ENCODE measurements around the gene ZMIZ1. TPM values are rescaled to one million over a fixed set of nuclear protein-coding genes. Genes with fewer than 3 reads are reported as not detected.
A peak's percentile ranks its signal among the peaks of the same experiment; 100 is the strongest.

Gene ZMIZ1
- total and polyA plus RNA-seq, 4 donors, result 18.3 to 80.2 (median 42.6) TPM

DNA sequence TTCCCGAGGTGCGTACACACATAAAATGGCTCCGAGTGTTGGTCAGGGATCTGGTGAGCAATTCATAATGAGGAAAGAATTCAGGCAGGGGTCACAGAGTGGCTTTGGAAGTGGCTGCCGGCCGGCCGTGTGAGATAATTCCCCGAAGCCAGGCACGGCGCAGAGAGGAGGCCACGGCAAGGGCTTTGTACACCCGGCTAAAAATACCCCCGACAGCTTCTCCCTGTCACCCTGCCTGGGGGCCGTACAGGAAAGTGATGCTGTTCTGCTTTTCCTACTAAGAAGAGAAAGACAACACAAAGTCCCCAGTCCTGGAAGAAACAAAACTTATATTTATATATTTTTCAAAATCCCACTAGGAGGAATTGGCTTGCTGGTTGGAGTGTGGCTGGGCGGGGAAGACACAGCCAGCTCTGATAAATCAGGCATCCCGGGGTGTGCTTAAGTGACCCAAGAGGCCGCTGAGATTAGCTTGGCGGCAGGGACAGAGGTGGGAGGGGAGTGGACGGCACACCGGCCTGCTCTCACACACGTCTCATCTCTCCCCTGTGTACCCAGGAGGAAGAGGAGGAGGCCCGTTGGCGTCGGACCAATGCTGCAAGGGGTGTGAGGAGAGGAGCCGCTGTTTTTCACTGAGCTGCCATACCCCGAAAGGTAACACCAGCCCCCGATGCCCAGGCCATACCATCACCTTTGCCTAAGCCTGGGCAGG lies 70.5 kb downstream of the ZMIZ1 start:
- peaks cover 0 to 26% (median 17%) of the 10 kb centered on the region in 4 donors for H3K36me3 ChIP-seq (ENCODE audit: control insufficient read depth in 4 of 4, insufficient read depth in 4 of 4, low read length in 4 of 4)
- peak overlapping the region in 1 of 2 donors; percentile 23 for H3K9ac ChIP-seq (ENCODE audit: insufficient read depth in 1 of 2, low read length in 2 of 2)
- ATAC-seq (ENCODE audit: insufficient read depth, low FRiP score), result peak; percentile 28
- H3K27me3 ChIP-seq (ENCODE audit: control insufficient read depth in 3 of 3, insufficient read depth in 3 of 3, low read length in 2 of 3), result no peaks in the 10 kb centered on the region
- H3K9me3 ChIP-seq (ENCODE audit: control insufficient read depth in 4 of 4, insufficient read depth in 3 of 4, low read length in 3 of 4), result no peaks in the 10 kb centered on the region
- peak overlapping the region; percentile 77 to 95 for H3K27ac ChIP-seq (ENCODE audit: low read depth in 1 of 2, low read length in 1 of 2)
- DNase-seq, result peak; percentile 80 to 83 (median 81)
- WGBS, 2 donors, result 16 to 40% methylated on average over 25 to 26 of the region's 26 CpGs
- TF ChIP-seq, protein P1, sequence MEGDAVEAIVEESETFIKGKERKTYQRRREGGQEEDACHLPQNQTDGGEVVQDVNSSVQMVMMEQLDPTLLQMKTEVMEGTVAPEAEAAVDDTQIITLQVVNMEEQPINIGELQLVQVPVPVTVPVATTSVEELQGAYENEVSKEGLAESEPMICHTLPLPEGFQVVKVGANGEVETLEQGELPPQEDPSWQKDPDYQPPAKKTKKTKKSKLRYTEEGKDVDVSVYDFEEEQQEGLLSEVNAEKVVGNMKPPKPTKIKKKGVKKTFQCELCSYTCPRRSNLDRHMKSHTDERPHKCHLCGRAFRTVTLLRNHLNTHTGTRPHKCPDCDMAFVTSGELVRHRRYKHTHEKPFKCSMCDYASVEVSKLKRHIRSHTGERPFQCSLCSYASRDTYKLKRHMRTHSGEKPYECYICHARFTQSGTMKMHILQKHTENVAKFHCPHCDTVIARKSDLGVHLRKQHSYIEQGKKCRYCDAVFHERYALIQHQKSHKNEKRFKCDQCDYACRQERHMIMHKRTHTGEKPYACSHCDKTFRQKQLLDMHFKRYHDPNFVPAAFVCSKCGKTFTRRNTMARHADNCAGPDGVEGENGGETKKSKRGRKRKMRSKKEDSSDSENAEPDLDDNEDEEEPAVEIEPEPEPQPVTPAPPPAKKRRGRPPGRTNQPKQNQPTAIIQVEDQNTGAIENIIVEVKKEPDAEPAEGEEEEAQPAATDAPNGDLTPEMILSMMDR (IDR thresholded peaks at IDR 0.05; ENCODE audit: control extremely low read depth, extremely low read depth), result no peak
- peaks cover 25 to 55% (median 43%) of the 10 kb centered on the region in 5 donors for H3K4me1 ChIP-seq (ENCODE audit: control insufficient read depth in 5 of 5, insufficient read depth in 5 of 5, low read length in 5 of 5)
- no peak overlapping the region for H3K4me3 ChIP-seq

DNA sequence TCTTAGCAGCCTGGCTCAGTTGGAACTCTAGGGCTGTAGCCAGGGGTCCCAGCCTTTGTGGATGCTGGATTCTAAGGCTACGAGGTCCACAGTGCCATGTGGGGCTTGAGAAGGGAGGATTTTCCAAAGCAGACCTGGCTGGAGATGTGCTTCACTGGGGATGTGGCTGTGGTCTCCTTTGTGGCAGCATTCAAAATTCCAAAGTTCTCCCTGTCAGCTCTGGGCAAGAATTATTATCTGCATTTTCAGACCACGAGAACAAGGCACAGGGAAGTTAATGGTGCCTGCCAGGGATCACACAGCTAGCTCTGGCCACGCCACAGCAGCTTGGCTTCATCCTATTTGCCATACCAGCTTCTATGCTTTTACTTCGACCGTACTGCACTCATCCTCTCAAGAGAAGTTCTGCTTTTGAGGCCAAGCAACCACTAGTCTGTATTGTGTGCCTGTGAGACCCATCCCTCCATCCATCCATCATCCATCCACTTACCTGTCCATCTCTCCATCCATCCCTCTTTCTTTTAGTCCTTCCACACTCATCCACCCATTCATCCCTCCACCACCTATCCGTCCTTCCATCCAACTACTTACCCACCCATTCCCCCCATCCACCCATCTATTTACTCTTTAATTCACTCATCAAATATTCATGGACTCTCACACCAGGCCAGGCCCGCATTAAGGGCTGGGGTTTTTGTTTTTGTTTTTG lies 71.5 kb downstream of the ZMIZ1 start:
- DNase-seq (no peak), ATAC-seq (ENCODE audit: insufficient read depth, low FRiP score) (no peak)
- H3K9ac ChIP-seq (ENCODE audit: insufficient read depth in 1 of 2, low read length in 2 of 2), result peak overlapping the region in 1 of 2 donors; percentile 4
- H3K4me1 ChIP-seq (ENCODE audit: control insufficient read depth in 5 of 5, insufficient read depth in 5 of 5, low read length in 5 of 5), result peaks cover 27 to 59% (median 45%) of the 10 kb centered on the region in 5 donors
- H3K4me3 ChIP-seq, result no peak overlapping the region
- 76 to 86% methylated on average over 7 of the region's 7 CpGs for WGBS, 2 donors
- no peaks in the 10 kb centered on the region for H3K27me3 ChIP-seq (ENCODE audit: control insufficient read depth in 3 of 3, insufficient read depth in 3 of 3, low read length in 2 of 3)
- peaks cover 0 to 25% (median 16%) of the 10 kb centered on the region in 4 donors for H3K36me3 ChIP-seq (ENCODE audit: control insufficient read depth in 4 of 4, insufficient read depth in 4 of 4, low read length in 4 of 4)
- no peaks in the 10 kb centered on the region for H3K9me3 ChIP-seq (ENCODE audit: control insufficient read depth in 4 of 4, insufficient read depth in 3 of 4, low read length in 3 of 4)
- H3K27ac ChIP-seq (ENCODE audit: low read depth in 1 of 2, low read length in 1 of 2), result peak overlapping the region; percentile 77 to 95
- TF ChIP-seq, protein P1 (IDR thresholded peaks at IDR 0.05; ENCODE audit: control extremely low read depth, extremely low read depth), result no peak

DNA sequence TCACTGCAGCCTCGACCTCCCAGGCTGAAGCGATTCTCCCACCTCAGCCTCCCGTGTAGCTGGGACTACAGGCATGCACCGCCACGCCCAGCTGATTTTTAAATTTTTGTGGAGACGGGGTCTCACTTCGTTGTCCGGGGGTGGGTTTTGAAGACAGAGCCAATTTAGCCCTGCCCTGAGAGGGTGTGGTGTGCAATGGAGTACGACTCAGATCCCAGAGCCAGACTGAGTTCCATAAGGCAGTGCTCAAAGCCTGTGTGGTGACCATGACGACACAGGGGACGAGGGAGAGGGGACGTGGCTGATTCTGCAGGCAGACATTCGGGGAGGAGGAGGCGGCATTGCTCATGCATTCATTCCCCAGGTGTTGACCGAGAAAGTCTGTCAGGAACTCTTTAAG lies 72.1 kb downstream of the ZMIZ1 start:
- Histone ChIP-seq H3K9me3 (ENCODE audit: control insufficient read depth in 4 of 4, insufficient read depth in 3 of 4, low read length in 3 of 4) (no peaks in the 10 kb centered on the region), H3K36me3 (ENCODE audit: control insufficient read depth in 4 of 4, insufficient read depth in 4 of 4, low read length in 4 of 4) (peaks cover 0 to 20% (median 16%) of the 10 kb centered on the region in 4 donors), H3K4me1 (ENCODE audit: control insufficient read depth in 5 of 5, insufficient read depth in 5 of 5, low read length in 5 of 5) (peaks cover 28 to 59% (median 44%) of the 10 kb centered on the region in 5 donors), H3K27me3 (ENCODE audit: control insufficient read depth in 3 of 3, insufficient read depth in 3 of 3, low read length in 2 of 3) (no peaks in the 10 kb centered on the region), H3K4me3 (no peak overlapping the region), H3K27ac (ENCODE audit: low read depth in 1 of 2, low read length in 1 of 2) (peak overlapping the region; percentile 35 to 63), H3K9ac (ENCODE audit: insufficient read depth in 1 of 2, low read length in 2 of 2) (no peak overlapping the region)
- WGBS, 2 donors, result 89 to 90% methylated on average over 15 of the region's 15 CpGs
- TF ChIP-seq, protein P1 (IDR thresholded peaks at IDR 0.05; ENCODE audit: control extremely low read depth, extremely low read depth), result no peak
- DNase-seq, result no peak
- ATAC-seq (ENCODE audit: insufficient read depth, low FRiP score), result no peak

Measured in lung (tissue), 12 donors.